ENCODE measurements around the gene EPHA2.

GRCh38 chr1:16180291-16180824 lies 24.5 kb upstream of the EPHA2 start:
- TF ChIP-seq CTCF (IDR thresholded peaks at IDR 0.05) (no peak), POLR2A (IDR thresholded peaks at IDR 0.05) (no peak)

Data from adrenal gland (tissue), 5 donors.